ENCODE measurements around the gene VPS45. TPM values are rescaled to one million over a fixed set of nuclear protein-coding genes. Genes with fewer than 3 reads are reported as not detected.

The VPS45 gene
- total and polyA plus RNA-seq, 2 of the 4 experiments (the other 2 are of a cell fraction): 32.4 to 33.3 TPM

DNA sequence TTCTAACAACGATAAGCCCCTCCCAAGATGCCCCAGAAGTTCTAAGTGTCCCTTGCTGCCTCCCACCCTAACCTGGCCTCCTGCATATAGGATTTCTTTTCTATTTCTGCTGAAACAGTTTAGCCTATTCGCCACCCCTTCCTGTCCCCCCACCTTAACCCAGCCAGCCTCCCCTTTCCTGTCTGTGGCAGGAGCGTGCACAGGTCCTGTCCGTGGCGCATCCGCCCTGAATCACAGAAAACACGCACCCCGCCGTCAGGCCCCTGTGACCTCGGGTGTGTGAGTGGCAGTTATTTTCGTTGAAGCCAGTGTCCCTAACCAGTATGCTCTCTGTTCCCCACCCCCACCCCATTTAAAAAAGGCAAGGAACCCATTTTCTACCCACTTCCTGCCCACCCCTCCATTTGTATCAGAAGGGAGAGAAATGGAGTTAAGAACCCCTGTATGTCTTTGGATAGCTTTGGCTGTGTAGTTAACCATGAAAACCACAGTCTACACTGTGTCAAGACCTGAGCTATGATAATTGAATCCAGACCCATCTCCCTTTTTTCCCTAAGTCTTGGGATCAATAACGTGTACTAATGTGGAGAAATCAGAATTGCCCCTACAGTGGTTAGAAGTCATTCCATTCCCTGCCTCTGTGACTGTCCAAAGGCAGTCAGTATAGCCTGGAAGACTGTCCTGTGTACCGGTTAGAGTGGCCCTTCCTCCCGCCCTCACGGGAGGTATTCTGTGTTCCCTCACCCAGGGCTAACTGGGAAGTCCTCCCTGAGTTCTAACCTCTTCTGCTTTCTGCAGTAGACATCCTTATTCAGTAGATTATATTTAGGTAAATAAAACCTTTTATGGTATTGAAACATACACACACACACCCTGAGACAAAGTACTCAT is 84.0 kb downstream of the VPS45 start:
- Histone ChIP-seq H2BK15ac (ENCODE audit: low read depth, low read length) (peak overlapping the region; percentile 80), H2AFZ (replicated peaks; ENCODE audit: low read length, poor library complexity) (peak overlapping the region; percentile 28), H3K4me3 (ENCODE audit: insufficient read depth, low read depth, low read length) (peak overlapping the region; percentile 97), H4K91ac (ENCODE audit: insufficient read depth, low read depth, low read length) (peak overlapping the region; percentile 96), H2AK5ac (ENCODE audit: low read depth, low read length) (peak overlapping the region; percentile 60), H3K4ac (ENCODE audit: low read depth, low read length) (peak overlapping the region; percentile 99), H4K5ac (ENCODE audit: low read depth, low read length) (peak overlapping the region; percentile 97), H3K27ac (ENCODE audit: insufficient read depth, low read length) (peak overlapping the region; percentile 98), H2AK9ac (replicated peaks; ENCODE audit: low read depth, low read length, poor library complexity) (peak overlapping the region; percentile 98), H3K9ac (ENCODE audit: low read depth, low read length) (peak overlapping the region; percentile 99), H3K4me2 (ENCODE audit: low read depth, low read length) (peak overlapping the region; percentile 97), H3K9me1 (ENCODE audit: insufficient read depth, low read length) (peaks cover 23% of the 10 kb centered on the region), H3K79me1 (ENCODE audit: low read depth in 1 of 2, low read length in 2 of 2) (peaks cover 35 to 74% of the 10 kb centered on the region in 2 experiments), H2BK120ac (ENCODE audit: low read depth, low read length) (peak overlapping the region; percentile 83), H3K56ac (ENCODE audit: extremely low read depth, insufficient read depth, low read length) (peak overlapping the region; percentile 99), H4K8ac (ENCODE audit: low read depth in 2 of 2, low read length in 2 of 2) (peak overlapping the region; percentile 86 to 91), H2BK5ac (ENCODE audit: low read depth, low read length, poor library complexity, severe bottlenecking) (peak overlapping the region; percentile 88), H3K4me1 (ENCODE audit: control insufficient read depth, insufficient read depth, low read length) (peaks cover 26% of the 10 kb centered on the region), H3K27me3 (ENCODE audit: control insufficient read depth, insufficient read depth, low read length) (no peaks in the 10 kb centered on the region), H3K18ac (ENCODE audit: low read depth, low read length) (peak overlapping the region; percentile 94), H3K36me3 (ENCODE audit: control insufficient read depth, insufficient read depth, low read length) (peaks cover 44% of the 10 kb centered on the region), H4K20me1 (ENCODE audit: insufficient read depth, low read length) (peaks cover 31% of the 10 kb centered on the region), H2BK20ac (ENCODE audit: low read depth, low read length) (peak overlapping the region; percentile 58; the same call in 1 of the 2 replicates), H3K14ac (replicated peaks; ENCODE audit: low read depth, low read length) (peak overlapping the region; percentile 98), H3K23ac (ENCODE audit: low read depth, low read length) (peak overlapping the region; percentile 100), H3K9me3 (ENCODE audit: control insufficient read depth, insufficient read depth, low read length) (no peaks in the 10 kb centered on the region)
- WGBS, 2 experiments (ENCODE audit: extremely low coverage in 2 of 2, insufficient read length in 1 of 2): no CpG with 5 or more reads among the region's 15 CpGs
- no peak for DNase-seq
- in situ Hi-C loops (cut with MboI; ENCODE audit: low sequenced_read_pairs) (no loop called here), intact Hi-C loops (cut with micrococcal nuclease) (no loop called here), dilution Hi-C loops (cut with HindIII; ENCODE audit: low sequenced_read_pairs, unreplicated experiment) (no loop called here)
- ATAC-seq (ENCODE audit: low read depth): peak; percentile 3
- ChIA-PET POLR2A (ENCODE audit: unreplicated experiment) (interaction anchor here (1.5 to 1.8 kb wide), 2 partner anchors 10 to 11 kb away, joined by 5 to 7 read pairs; no protein-coding TSS in a partner anchor), CTCF (interaction anchor here (0.6 to 1.0 kb wide), 2 partner anchors 15 to 35 kb away, joined by 3 to 7 read pairs; no protein-coding TSS in a partner anchor)
- TSS peak; percentile 37 for BruUV-seq (replicated peaks)
- TF ChIP-seq, protein P1, sequence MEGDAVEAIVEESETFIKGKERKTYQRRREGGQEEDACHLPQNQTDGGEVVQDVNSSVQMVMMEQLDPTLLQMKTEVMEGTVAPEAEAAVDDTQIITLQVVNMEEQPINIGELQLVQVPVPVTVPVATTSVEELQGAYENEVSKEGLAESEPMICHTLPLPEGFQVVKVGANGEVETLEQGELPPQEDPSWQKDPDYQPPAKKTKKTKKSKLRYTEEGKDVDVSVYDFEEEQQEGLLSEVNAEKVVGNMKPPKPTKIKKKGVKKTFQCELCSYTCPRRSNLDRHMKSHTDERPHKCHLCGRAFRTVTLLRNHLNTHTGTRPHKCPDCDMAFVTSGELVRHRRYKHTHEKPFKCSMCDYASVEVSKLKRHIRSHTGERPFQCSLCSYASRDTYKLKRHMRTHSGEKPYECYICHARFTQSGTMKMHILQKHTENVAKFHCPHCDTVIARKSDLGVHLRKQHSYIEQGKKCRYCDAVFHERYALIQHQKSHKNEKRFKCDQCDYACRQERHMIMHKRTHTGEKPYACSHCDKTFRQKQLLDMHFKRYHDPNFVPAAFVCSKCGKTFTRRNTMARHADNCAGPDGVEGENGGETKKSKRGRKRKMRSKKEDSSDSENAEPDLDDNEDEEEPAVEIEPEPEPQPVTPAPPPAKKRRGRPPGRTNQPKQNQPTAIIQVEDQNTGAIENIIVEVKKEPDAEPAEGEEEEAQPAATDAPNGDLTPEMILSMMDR (conservative IDR thresholded peaks at IDR 0.05; ENCODE audit: low read depth, low read length): no peak
- TF ChIP-seq CHD1 (IDR thresholded peaks at IDR 0.05; ENCODE audit: low read depth, low read length): no peak
- TF ChIP-seq MAZ (IDR thresholded peaks at IDR 0.05; ENCODE audit: borderline replicate concordance, low read depth, low read length): no peak
- TF ChIP-seq CEBPB (IDR thresholded peaks at IDR 0.05; ENCODE audit: low read depth, low read length): no peak
- TF ChIP-seq, protein P2, sequence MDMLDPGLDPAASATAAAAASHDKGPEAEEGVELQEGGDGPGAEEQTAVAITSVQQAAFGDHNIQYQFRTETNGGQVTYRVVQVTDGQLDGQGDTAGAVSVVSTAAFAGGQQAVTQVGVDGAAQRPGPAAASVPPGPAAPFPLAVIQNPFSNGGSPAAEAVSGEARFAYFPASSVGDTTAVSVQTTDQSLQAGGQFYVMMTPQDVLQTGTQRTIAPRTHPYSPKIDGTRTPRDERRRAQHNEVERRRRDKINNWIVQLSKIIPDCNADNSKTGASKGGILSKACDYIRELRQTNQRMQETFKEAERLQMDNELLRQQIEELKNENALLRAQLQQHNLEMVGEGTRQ (IDR thresholded peaks at IDR 0.05; ENCODE audit: low read depth, low read length): no peak
- TF ChIP-seq FOS (IDR thresholded peaks at IDR 0.05; ENCODE audit: low read depth, low read length): no peak
- no peak; the same call in 1 of the 2 replicates for TF ChIP-seq POLR2A (IDR thresholded peaks at IDR 0.05; ENCODE audit: low read depth, low read length)
- TF ChIP-seq, protein P3, sequence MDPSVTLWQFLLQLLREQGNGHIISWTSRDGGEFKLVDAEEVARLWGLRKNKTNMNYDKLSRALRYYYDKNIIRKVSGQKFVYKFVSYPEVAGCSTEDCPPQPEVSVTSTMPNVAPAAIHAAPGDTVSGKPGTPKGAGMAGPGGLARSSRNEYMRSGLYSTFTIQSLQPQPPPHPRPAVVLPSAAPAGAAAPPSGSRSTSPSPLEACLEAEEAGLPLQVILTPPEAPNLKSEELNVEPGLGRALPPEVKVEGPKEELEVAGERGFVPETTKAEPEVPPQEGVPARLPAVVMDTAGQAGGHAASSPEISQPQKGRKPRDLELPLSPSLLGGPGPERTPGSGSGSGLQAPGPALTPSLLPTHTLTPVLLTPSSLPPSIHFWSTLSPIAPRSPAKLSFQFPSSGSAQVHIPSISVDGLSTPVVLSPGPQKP (IDR thresholded peaks at IDR 0.05; ENCODE audit: borderline replicate concordance, low read depth, low read length): no peak
- TF ChIP-seq RCOR1 (IDR thresholded peaks at IDR 0.05; ENCODE audit: insufficient replicate concordance, low read length): no peak
- TF ChIP-seq MXI1 (IDR thresholded peaks at IDR 0.05; ENCODE audit: borderline replicate concordance, low read depth, low read length): no peak
- TF ChIP-seq MAFK (IDR thresholded peaks at IDR 0.05; ENCODE audit: low read depth, low read length): no peak
- TF ChIP-seq NFE2L2 (IDR thresholded peaks at IDR 0.05; ENCODE audit: low read depth, low read length): no peak
- no peak for TF ChIP-seq SMC3 (IDR thresholded peaks at IDR 0.05; ENCODE audit: low read depth, low read length)
